ENCODE measurements around the gene USF3.
A peak's percentile ranks its signal among the peaks of the same experiment; 100 is the strongest.
"Not testable (repeated sequence)": the region's sequence is repeated elsewhere in the genome, so short reads cannot be mapped to it uniquely, and the experiment has no call there.

Gene USF3

GRCh38 chr3:113659101-113659541, 37.3 kb downstream of the USF3 start:
- no peak for FAIRE-seq

GRCh38 chr3:113658107-113658506, 38.3 kb downstream of the USF3 start:
- DNase-seq (ENCODE audit: insufficient read length, low spot score): no peak

More at GRCh38 chr3:113659101-113659541, 37.3 kb downstream of the USF3 start:
- no peak for DNase-seq (ENCODE audit: insufficient read length, low spot score)

GRCh38 chr3:113654851-113655250, 41.6 kb downstream of the USF3 start:
- FAIRE-seq (no peak), DNase-seq (ENCODE audit: insufficient read length, low spot score) (no peak)

More at GRCh38 chr3:113658107-113658506, 38.3 kb downstream of the USF3 start:
- FAIRE-seq: no peak

GRCh38 chr3:113654310-113654709, 42.1 kb downstream of the USF3 start:
- no peak for FAIRE-seq

GRCh38 chr3:113649174-113649845, 47.1 kb downstream of the USF3 start:
- FAIRE-seq (no peak), DNase-seq (ENCODE audit: insufficient read length, low spot score) (no peak)

More at GRCh38 chr3:113654310-113654709, 42.1 kb downstream of the USF3 start:
- no peak for DNase-seq (ENCODE audit: insufficient read length, low spot score)

- DNase-seq (ENCODE audit: insufficient read length, low spot score) (no peak), FAIRE-seq (no peak)
Measured at GRCh38 chr3:113648524-113648923, 47.9 kb downstream of the USF3 start.

- DNase-seq (ENCODE audit: insufficient read length, low spot score) (no peak), FAIRE-seq (no peak)
Measured at GRCh38 chr3:113643583-113643982, 52.9 kb downstream of the USF3 start.

- DNase-seq (ENCODE audit: insufficient read length, low spot score) (no peak), FAIRE-seq (no peak)
Measured at GRCh38 chr3:113638910-113639309, 57.5 kb downstream of the USF3 start.

- FAIRE-seq (no peak), DNase-seq (ENCODE audit: insufficient read length, low spot score) (no peak)
Measured at GRCh38 chr3:113637756-113638155, 58.7 kb downstream of the USF3 start.

- not testable (repeated sequence) for DNase-seq (ENCODE audit: insufficient read length, low spot score); FAIRE-seq
Measured at GRCh38 chr3:113636034-113636433, 60.4 kb downstream of the USF3 start.

GRCh38 chr3:113634782-113635474, 61.5 kb downstream of the USF3 start:
- no peak for DNase-seq (ENCODE audit: insufficient read length, low spot score)
- no peak for FAIRE-seq

- no peak for FAIRE-seq
Measured at GRCh38 chr3:113631573-113631972, 64.9 kb downstream of the USF3 start.

GRCh38 chr3:113630956-113631542, 65.4 kb downstream of the USF3 start:
- DNase-seq (ENCODE audit: insufficient read length, low spot score) (no peak), FAIRE-seq (no peak)

More at GRCh38 chr3:113631573-113631972, 64.9 kb downstream of the USF3 start:
- DNase-seq (ENCODE audit: insufficient read length, low spot score): no peak

- no peak for FAIRE-seq
- DNase-seq (ENCODE audit: insufficient read length, low spot score): no peak
Measured at GRCh38 chr3:113629584-113630421, 66.6 kb downstream of the USF3 start.

GRCh38 chr3:113628788-113629187, 67.7 kb downstream of the USF3 start:
- FAIRE-seq: no peak
- no peak for DNase-seq (ENCODE audit: insufficient read length, low spot score)

- no peak for FAIRE-seq
Measured at GRCh38 chr3:113628316-113628715, 68.1 kb downstream of the USF3 start.

GRCh38 chr3:113626503-113627371, 69.7 kb downstream of the USF3 start:
- peak; percentile 72 for DNase-seq (ENCODE audit: insufficient read length, low spot score)
- FAIRE-seq: no peak

More at GRCh38 chr3:113628316-113628715, 68.1 kb downstream of the USF3 start:
- DNase-seq (ENCODE audit: insufficient read length, low spot score): no peak

- DNase-seq (ENCODE audit: insufficient read length, low spot score) (no peak), FAIRE-seq (no peak)
Measured at GRCh38 chr3:113625834-113626233, 70.6 kb downstream of the USF3 start.

GRCh38 chr3:113623811-113624210, 72.6 kb downstream of the USF3 start:
- no peak for FAIRE-seq

GRCh38 chr3:113623324-113623723, 73.1 kb downstream of the USF3 start:
- FAIRE-seq (no peak), DNase-seq (ENCODE audit: insufficient read length, low spot score) (no peak)

More at GRCh38 chr3:113623811-113624210, 72.6 kb downstream of the USF3 start:
- no peak for DNase-seq (ENCODE audit: insufficient read length, low spot score)
